Measurements from ENCODE around the gene POU6F2. TPM values are rescaled to one million over a fixed set of nuclear protein-coding genes. Genes with fewer than 3 reads are reported as not detected.
A peak's percentile ranks its signal among the peaks of the same experiment; 100 is the strongest.

POU6F2 gene
- total and polyA plus RNA-seq, 8 donors: 0.37 TPM; not detected in 7

- Histone ChIP-seq H3K4me3 (no peak overlapping the region), H3K36me3 (no peaks in the 10 kb centered on the region), H3K27ac (no peak overlapping the region), H3K9me3 (no peaks in the 10 kb centered on the region), H3K4me1 (peaks cover 0 to 9% (median 4%) of the 10 kb centered on the region in 4 donors), H3K27me3 (no peaks in the 10 kb centered on the region)
- no peak for TF ChIP-seq CTCF (IDR thresholded peaks at IDR 0.05)
- TF ChIP-seq POLR2A (IDR thresholded peaks at IDR 0.05): no peak
- no peak for TF ChIP-seq EP300 (IDR thresholded peaks at IDR 0.05)
- TF ChIP-seq POLR2AphosphoS5 (IDR thresholded peaks at IDR 0.05): no peak
- WGBS, 5 donors: 37 to 49% (median 41%) methylated on average over 4 of the region's 4 CpGs
- peak in 1 of 2 donors; percentile 51 for DNase-seq
- intact Hi-C loops (cut with DNase I; ENCODE audit: low total_unique reads): no loop called here
Measured at GRCh38 chr7:39407137-39407536, 429.4 kb downstream of the POU6F2 start.

- Histone ChIP-seq H3K9me3 (no peaks in the 10 kb centered on the region), H3K27ac (no peak overlapping the region), H3K4me1 (peaks cover 0 to 9% (median 4%) of the 10 kb centered on the region in 4 donors), H3K4me3 (no peak overlapping the region), H3K27me3 (no peaks in the 10 kb centered on the region), H3K36me3 (no peaks in the 10 kb centered on the region)
- TF ChIP-seq EP300 (IDR thresholded peaks at IDR 0.05): no peak
- TF ChIP-seq POLR2A (IDR thresholded peaks at IDR 0.05): no peak
- no peak for TF ChIP-seq POLR2AphosphoS5 (IDR thresholded peaks at IDR 0.05)
- no peak for TF ChIP-seq CTCF (IDR thresholded peaks at IDR 0.05)
- intact Hi-C loops (cut with DNase I; ENCODE audit: low total_unique reads): no loop called here
- WGBS, 5 donors: 40 to 60% (median 53%) methylated on average over 8 of the region's 8 CpGs
- DNase-seq: no peak
Measured at GRCh38 chr7:39407723-39408122, 430.0 kb downstream of the POU6F2 start.

GRCh38 chr7:39408906-39409305, 431.2 kb downstream of the POU6F2 start:
- H3K9me3 ChIP-seq: no peaks in the 10 kb centered on the region
- no peak for DNase-seq
- intact Hi-C loops (cut with DNase I; ENCODE audit: low total_unique reads): no loop called here
- H3K4me1 ChIP-seq: peaks cover 0 to 13% (median 7%) of the 10 kb centered on the region in 4 donors
- H3K27ac ChIP-seq: no peak overlapping the region
- 54 to 60% (median 58%) methylated on average over 1 of the region's 1 CpG for WGBS, 5 donors
- TF ChIP-seq CTCF (IDR thresholded peaks at IDR 0.05): no peak
- H3K36me3 ChIP-seq: no peaks in the 10 kb centered on the region
- H3K27me3 ChIP-seq: peaks cover 0 to 3% (median 0%) of the 10 kb centered on the region in 3 donors
- no peak overlapping the region for H3K4me3 ChIP-seq

GRCh38 chr7:39410582-39410981, 432.9 kb downstream of the POU6F2 start:
- no peaks in the 10 kb centered on the region for H3K9me3 ChIP-seq
- no peak overlapping the region for H3K27ac ChIP-seq
- no peaks in the 10 kb centered on the region for H3K36me3 ChIP-seq
- WGBS, 5 donors: 87 to 92% (median 89%) methylated on average over 5 of the region's 5 CpGs
- intact Hi-C loops (cut with DNase I; ENCODE audit: low total_unique reads): no loop called here
- no peak overlapping the region for H3K4me3 ChIP-seq
- peaks cover 6 to 26% (median 16%) of the 10 kb centered on the region in 4 donors for H3K4me1 ChIP-seq
- peaks cover 0 to 16% (median 0%) of the 10 kb centered on the region in 3 donors for H3K27me3 ChIP-seq
- DNase-seq: no peak
- no peak for TF ChIP-seq EP300 (IDR thresholded peaks at IDR 0.05)
- TF ChIP-seq CTCF (IDR thresholded peaks at IDR 0.05): no peak
- no peak for TF ChIP-seq POLR2A (IDR thresholded peaks at IDR 0.05)
- TF ChIP-seq POLR2AphosphoS5 (IDR thresholded peaks at IDR 0.05): no peak
